Skeletal muscle satellite cell (primary cell): ENCODE results near the gene NNT.
"Not testable (repeated sequence)": the region's sequence is repeated elsewhere in the genome, so short reads cannot be mapped to it uniquely, and the experiment has no call there.

Source experiments
- H3K27me3 ChIP-seq: 2 replicates; pipeline ENCODE4 v1.7.0; 2013; ENCODE audit warnings: low read length; ENCODE audit not compliant: control insufficient read depth, insufficient read depth
- H3K36me3 ChIP-seq: 2 replicates; pipeline ENCODE4 v1.7.0; 2013; ENCODE audit warnings: mild to moderate bottlenecking, control low read depth, low read length; ENCODE audit not compliant: insufficient read depth
- H3K4me1 ChIP-seq: 2 replicates; pipeline ENCODE4 v1.7.0; 2013; ENCODE audit warnings: low read length; ENCODE audit not compliant: control insufficient read depth, insufficient read depth
- H3K4me2 ChIP-seq: 2 replicates; pipeline ENCODE4 v1.7.0; 2013; ENCODE audit warnings: mild to moderate bottlenecking, low read length
- H3K4me3 ChIP-seq: 2 replicates; pipeline ENCODE4 v1.7.0; 2013; ENCODE audit warnings: low read length
- H3K9ac ChIP-seq: 2 replicates; pipeline ENCODE4 v1.7.0; 2013; ENCODE audit warnings: mild to moderate bottlenecking, low read depth, low read length, moderate library complexity
- H3K9me3 ChIP-seq: replicated peaks from 2 replicates; pipeline ENCODE4 v1.7.0; 2013; ENCODE audit warnings: mild to moderate bottlenecking, control low read depth, low read length

Gene NNT

GRCh38 chr5:43729846-43730478, 127.0 kb downstream of the NNT start:
- no peak overlapping the region for H3K4me3 ChIP-seq
- H3K9me3 ChIP-seq: no peaks in the 10 kb centered on the region
- no peak overlapping the region for H3K9ac ChIP-seq
- H3K36me3 ChIP-seq: no peaks in the 10 kb centered on the region
- H3K4me2 ChIP-seq: no peak overlapping the region
- H3K27me3 ChIP-seq: no peaks in the 10 kb centered on the region
- H3K4me1 ChIP-seq: peaks cover 10% of the 10 kb centered on the region

- Histone ChIP-seq H3K4me2 (no peak overlapping the region), H3K9me3 (no peaks in the 10 kb centered on the region), H3K4me1 (peaks cover 10% of the 10 kb centered on the region), H3K36me3 (no peaks in the 10 kb centered on the region), H3K4me3 (no peak overlapping the region), H3K27me3 (no peaks in the 10 kb centered on the region), H3K9ac (no peak overlapping the region)
These were observed 127.9 kb downstream of the NNT start for GRCh38 chr5:43730832-43731342.

GRCh38 chr5:43731573-43731972, 128.6 kb downstream of the NNT start:
- Histone ChIP-seq H3K9ac (no peak overlapping the region), H3K4me2 (no peak overlapping the region), H3K4me3 (no peak overlapping the region), H3K4me1 (peaks cover 10% of the 10 kb centered on the region), H3K36me3 (no peaks in the 10 kb centered on the region), H3K9me3 (no peaks in the 10 kb centered on the region), H3K27me3 (no peaks in the 10 kb centered on the region)

GRCh38 chr5:43745923-43746548, 143.1 kb downstream of the NNT start:
- not testable (repeated sequence) for H3K27me3 ChIP-seq, H3K4me1 ChIP-seq, H3K9ac ChIP-seq, H3K36me3 ChIP-seq, H3K4me3 ChIP-seq, H3K9me3 ChIP-seq, H3K4me2 ChIP-seq

GRCh38 chr5:43750809-43751208, 147.8 kb downstream of the NNT start:
- no peak overlapping the region for H3K4me3 ChIP-seq
- no peak overlapping the region for H3K9ac ChIP-seq
- no peaks in the 10 kb centered on the region for H3K36me3 ChIP-seq
- H3K27me3 ChIP-seq: no peaks in the 10 kb centered on the region
- no peaks in the 10 kb centered on the region for H3K4me1 ChIP-seq
- H3K4me2 ChIP-seq: no peak overlapping the region
- H3K9me3 ChIP-seq: no peaks in the 10 kb centered on the region

- H3K4me3 ChIP-seq: no peak overlapping the region
- H3K36me3 ChIP-seq: no peaks in the 10 kb centered on the region
These were observed 150.1 kb downstream of the NNT start for GRCh38 chr5:43753069-43753468.

More at GRCh38 chr5:43753069-43753468, 150.1 kb downstream of the NNT start:
- Histone ChIP-seq H3K9me3 (no peaks in the 10 kb centered on the region), H3K9ac (no peak overlapping the region), H3K27me3 (no peaks in the 10 kb centered on the region), H3K4me1 (no peaks in the 10 kb centered on the region), H3K4me2 (no peak overlapping the region)
